ENCODE measurements around the gene MEF2C. TPM values are rescaled to one million over a fixed set of nuclear protein-coding genes. Genes with fewer than 3 reads are reported as not detected.

The MEF2C gene
- total RNA-seq, 1 experiment from 2014 or later, result 13.0 TPM

DNA sequence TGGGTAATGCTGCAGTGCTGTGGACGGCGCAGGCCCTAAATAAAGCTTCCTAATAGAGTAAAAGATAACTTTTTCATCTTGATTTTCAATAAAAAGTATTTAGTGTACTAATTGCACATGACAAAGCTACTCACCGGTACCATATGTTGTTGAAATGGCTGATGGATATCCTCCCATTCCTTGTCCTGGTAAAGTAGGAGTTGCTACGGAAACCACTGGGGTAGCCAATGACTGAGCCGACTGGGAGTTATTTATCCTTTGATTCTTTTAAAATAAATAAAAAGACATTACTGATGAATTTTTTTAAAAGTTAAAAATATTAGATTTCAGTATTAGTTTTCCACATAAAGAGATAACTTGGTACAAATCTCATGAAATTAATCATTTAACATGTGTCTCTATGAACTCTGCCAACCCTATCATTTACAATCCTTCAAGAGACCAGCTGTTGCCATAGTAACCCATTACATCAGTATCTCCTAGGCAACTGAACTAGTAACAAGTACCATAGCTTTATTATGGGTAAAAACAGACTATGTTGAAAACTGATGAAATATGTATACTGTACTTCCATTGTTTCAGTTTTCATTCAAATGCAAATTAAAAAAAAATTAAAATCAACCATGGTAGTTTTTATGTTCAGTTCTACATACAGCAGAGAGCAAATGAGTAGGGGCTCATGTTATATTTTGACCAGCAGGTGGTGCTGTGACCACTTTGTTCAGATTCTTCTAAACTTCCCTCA, 153.7 kb downstream of the MEF2C start:
- POLR2A ChIA-PET, result no interaction called here
- peak; percentile 92 for ATAC-seq
- intact Hi-C loops (cut with micrococcal nuclease), result loop anchor here (1.0 to 10.0 kb wide), 6 partner anchors 153 to 1706 kb away; partner anchors contain the start of gene MEF2C

More for the DNA sequence above, 153.7 kb downstream of the MEF2C start:
- H3K9ac ChIP-seq (ENCODE audit: low read length), result no peak overlapping the region
- H3K4me1 ChIP-seq (ENCODE audit: control insufficient read depth in 1 of 2, insufficient read depth in 2 of 2, low read length in 2 of 2), result no peaks in the 10 kb centered on the region; a peak in 1 of 4 replicates
- no peaks in the 10 kb centered on the region for H3K9me3 ChIP-seq (ENCODE audit: control insufficient read depth in 1 of 2, insufficient read depth in 1 of 2, low read depth in 1 of 2, low read length in 2 of 2)
- peak; percentile 75 for DNase-seq (ENCODE audit: low read depth, low spot score)
- H3K79me2 ChIP-seq (ENCODE audit: insufficient read depth, low read length), result no peaks in the 10 kb centered on the region
- RAD21 ChIA-PET (ENCODE audit: low non-redundant PET in 1 of 2, low total read pairs in 2 of 2, uncharacterized antibody in 2 of 2, unreplicated experiment in 2 of 2), result interaction anchor here in 1 of 2 experiments (0.6 to 1.3 kb wide), 3 partner anchors 622 to 1434 kb away, joined by 3 to 4 read pairs (median 4); no protein-coding TSS in a partner anchor
- H3K9me2 ChIP-seq (ENCODE audit: insufficient read depth), result no peaks in the 10 kb centered on the region
- no peak overlapping the region for H3K4me3 ChIP-seq (replicated peaks in 1 of 2; ENCODE audit: low read depth in 1 of 2, low read length in 2 of 2)
- no peaks in the 10 kb centered on the region for H3K27me3 ChIP-seq (ENCODE audit: insufficient read depth, low read length)
- no TSS peak for BruUV-seq (replicated peaks)
- H3K4me2 ChIP-seq (ENCODE audit: low read length), result no peak overlapping the region
- TF ChIP-seq JUND (IDR thresholded peaks at IDR 0.05) (no peak), POLR2A (IDR thresholded peaks at IDR 0.05; ENCODE audit: borderline replicate concordance, extremely low read depth, insufficient read depth, insufficient read length) (no peak), CEBPB (IDR thresholded peaks at IDR 0.05; ENCODE audit: low read depth) (no peak), RAD21 (IDR thresholded peaks at IDR 0.05; ENCODE audit: low read depth) (peak; percentile 86)
- TF ChIP-seq, protein P1, sequence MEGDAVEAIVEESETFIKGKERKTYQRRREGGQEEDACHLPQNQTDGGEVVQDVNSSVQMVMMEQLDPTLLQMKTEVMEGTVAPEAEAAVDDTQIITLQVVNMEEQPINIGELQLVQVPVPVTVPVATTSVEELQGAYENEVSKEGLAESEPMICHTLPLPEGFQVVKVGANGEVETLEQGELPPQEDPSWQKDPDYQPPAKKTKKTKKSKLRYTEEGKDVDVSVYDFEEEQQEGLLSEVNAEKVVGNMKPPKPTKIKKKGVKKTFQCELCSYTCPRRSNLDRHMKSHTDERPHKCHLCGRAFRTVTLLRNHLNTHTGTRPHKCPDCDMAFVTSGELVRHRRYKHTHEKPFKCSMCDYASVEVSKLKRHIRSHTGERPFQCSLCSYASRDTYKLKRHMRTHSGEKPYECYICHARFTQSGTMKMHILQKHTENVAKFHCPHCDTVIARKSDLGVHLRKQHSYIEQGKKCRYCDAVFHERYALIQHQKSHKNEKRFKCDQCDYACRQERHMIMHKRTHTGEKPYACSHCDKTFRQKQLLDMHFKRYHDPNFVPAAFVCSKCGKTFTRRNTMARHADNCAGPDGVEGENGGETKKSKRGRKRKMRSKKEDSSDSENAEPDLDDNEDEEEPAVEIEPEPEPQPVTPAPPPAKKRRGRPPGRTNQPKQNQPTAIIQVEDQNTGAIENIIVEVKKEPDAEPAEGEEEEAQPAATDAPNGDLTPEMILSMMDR (IDR thresholded peaks at IDR 0.05 in 2 of 3, conservative IDR thresholded peaks at IDR 0.05 in 1 of 3; ENCODE audit: borderline replicate concordance in 1 of 3, insufficient read depth in 1 of 3, low read depth in 2 of 3, low read length in 2 of 3), result peak; percentile 54 to 76 (median 61); a peak in 5 of 6 replicates
- TF ChIP-seq, protein P2, sequence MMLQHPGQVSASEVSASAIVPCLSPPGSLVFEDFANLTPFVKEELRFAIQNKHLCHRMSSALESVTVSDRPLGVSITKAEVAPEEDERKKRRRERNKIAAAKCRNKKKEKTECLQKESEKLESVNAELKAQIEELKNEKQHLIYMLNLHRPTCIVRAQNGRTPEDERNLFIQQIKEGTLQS (IDR thresholded peaks at IDR 0.05), result no peak
- H3K27ac ChIP-seq (ENCODE audit: low read depth, low read length), result no peak overlapping the region
- no peaks in the 10 kb centered on the region for H3K36me3 ChIP-seq (ENCODE audit: control insufficient read depth in 1 of 2, insufficient read depth in 2 of 2, low read length in 2 of 2)
- CTCF ChIA-PET, result interaction anchor here (0.6 to 4.3 kb wide), 19 partner anchors 8 to 1705 kb away, joined by 3 to 64 read pairs (median 3); partner anchors contain the start of gene MEF2C
- no peaks in the 10 kb centered on the region for H4K20me1 ChIP-seq (ENCODE audit: insufficient read depth)
- no peak overlapping the region for H2AFZ ChIP-seq (ENCODE audit: low read depth, low read length, poor library complexity, severe bottlenecking)
